ENCODE results near the gene NEK7. TPM values are rescaled to one million over a fixed set of nuclear protein-coding genes. Genes with fewer than 3 reads are reported as not detected.

Gene NEK7
- total and polyA plus RNA-seq, 2 donors (not counting 1 experiment from before 2014, with no cell fraction given), result 8.1 to 75.4 TPM

- no peak for TF ChIP-seq CTCF (IDR thresholded peaks at IDR 0.05)
- no peak for TF ChIP-seq EZH2 (IDR thresholded peaks at IDR 0.05; ENCODE audit: borderline replicate concordance, insufficient read depth, low read depth, low read length, poor library complexity, severe bottlenecking)
- H3K27ac Mint-ChIP-seq, result no peak overlapping the region
- 94% methylated on average over 2 of the region's 3 CpGs for WGBS (ENCODE audit: insufficient coverage)
- POLR2A ChIA-PET, result no interaction called here
- Histone ChIP-seq H3K9me3 (ENCODE audit: control extremely low read depth in 1 of 3, control insufficient read depth in 2 of 3, insufficient read depth in 1 of 3, low read length in 2 of 3) (no peaks in the 10 kb centered on the region), H3K27ac (ENCODE audit: low read length in 2 of 2) (no peak overlapping the region), H4K20me1 (ENCODE audit: control insufficient read depth, insufficient read depth, low read length, poor library complexity, severe bottlenecking) (peaks cover 6% of the 10 kb centered on the region), H3K4me1 (ENCODE audit: control insufficient read depth in 2 of 2, insufficient read depth in 2 of 2, low read length in 2 of 2) (no peaks in the 10 kb centered on the region), H2AFZ (ENCODE audit: insufficient read depth, low read depth, low read length, poor library complexity, severe bottlenecking) (no peak overlapping the region), H3K4me3 (ENCODE audit: control extremely low read depth in 1 of 5, extremely low read depth in 1 of 5, insufficient read depth in 1 of 5, low read depth in 2 of 5, low read length in 4 of 5) (no peak overlapping the region), H3K79me2 (ENCODE audit: control insufficient read depth, insufficient read depth, low read length) (no peaks in the 10 kb centered on the region), H3K9ac (ENCODE audit: low read length) (no peak overlapping the region), H3K4me2 (replicated peaks; ENCODE audit: low read depth, low read length, poor library complexity, severe bottlenecking) (no peak overlapping the region), H3K36me3 (replicated peaks in 1 of 2; ENCODE audit: control extremely low read depth in 1 of 2, control insufficient read depth in 1 of 2, extremely low read depth in 1 of 2, insufficient read depth in 2 of 2, low read length in 1 of 2) (peaks cover 0 to 10% of the 10 kb centered on the region in 2 experiments), H3K27me3 (replicated peaks in 1 of 4; ENCODE audit: control extremely low read depth in 1 of 4, control insufficient read depth in 3 of 4, insufficient read depth in 4 of 4, low read length in 3 of 4) (no peaks in the 10 kb centered on the region)
- no peak for ATAC-seq (ENCODE audit: low read depth)
- no peaks in the 10 kb centered on the region for H3K27me3 Mint-ChIP-seq
- intact Hi-C loops (cut with micrococcal nuclease), result no loop called here
- DNase-seq, result no peak
- H3K4me3 Mint-ChIP-seq, result no peak overlapping the region
- H3K9me3 Mint-ChIP-seq (ENCODE audit: insufficient read depth), result no peaks in the 10 kb centered on the region
- H3K4me1 Mint-ChIP-seq, result peaks cover 3% of the 10 kb centered on the region
- CTCF ChIA-PET, result interaction anchor here (1.0 kb wide), 1 partner anchor 86 kb away, joined by 3 read pairs; no protein-coding TSS in a partner anchor
Measured at GRCh38 chr1:198259333-198260074, 102.7 kb downstream of the NEK7 start.

GRCh38 chr1:198261886-198262285 is 105.1 kb downstream of the NEK7 start:
- Histone ChIP-seq H3K36me3 (replicated peaks in 1 of 2; ENCODE audit: control extremely low read depth in 1 of 2, control insufficient read depth in 1 of 2, extremely low read depth in 1 of 2, insufficient read depth in 2 of 2, low read length in 1 of 2) (peaks cover 0 to 7% of the 10 kb centered on the region in 2 experiments), H3K4me1 (ENCODE audit: control insufficient read depth in 2 of 2, insufficient read depth in 2 of 2, low read length in 2 of 2) (no peaks in the 10 kb centered on the region), H3K4me2 (replicated peaks; ENCODE audit: low read depth, low read length, poor library complexity, severe bottlenecking) (no peak overlapping the region), H3K79me2 (ENCODE audit: control insufficient read depth, insufficient read depth, low read length) (no peaks in the 10 kb centered on the region), H3K4me3 (ENCODE audit: control extremely low read depth in 1 of 5, extremely low read depth in 1 of 5, insufficient read depth in 1 of 5, low read depth in 2 of 5, low read length in 4 of 5) (no peak overlapping the region), H3K27ac (ENCODE audit: low read length in 2 of 2) (no peak overlapping the region), H3K9ac (ENCODE audit: low read length) (no peak overlapping the region), H2AFZ (ENCODE audit: insufficient read depth, low read depth, low read length, poor library complexity, severe bottlenecking) (no peak overlapping the region), H4K20me1 (ENCODE audit: control insufficient read depth, insufficient read depth, low read length, poor library complexity, severe bottlenecking) (no peaks in the 10 kb centered on the region), H3K9me3 (ENCODE audit: control extremely low read depth in 1 of 3, control insufficient read depth in 2 of 3, insufficient read depth in 1 of 3, low read length in 2 of 3) (no peaks in the 10 kb centered on the region), H3K27me3 (replicated peaks in 1 of 4; ENCODE audit: control extremely low read depth in 1 of 4, control insufficient read depth in 3 of 4, insufficient read depth in 4 of 4, low read length in 3 of 4) (no peaks in the 10 kb centered on the region)
- TF ChIP-seq EZH2 (IDR thresholded peaks at IDR 0.05; ENCODE audit: borderline replicate concordance, insufficient read depth, low read depth, low read length, poor library complexity, severe bottlenecking) (no peak), CTCF (IDR thresholded peaks at IDR 0.05) (no peak)
- intact Hi-C loops (cut with micrococcal nuclease), result no loop called here
- ChIA-PET POLR2A (no interaction called here), CTCF (interaction anchor here (0.9 to 1.0 kb wide), 4 partner anchors 16 to 461 kb away, joined by 3 read pairs; no protein-coding TSS in a partner anchor)
- Mint-ChIP-seq H3K27ac (no peak overlapping the region), H3K27me3 (no peaks in the 10 kb centered on the region), H3K4me3 (no peak overlapping the region), H3K9me3 (ENCODE audit: insufficient read depth) (no peaks in the 10 kb centered on the region), H3K4me1 (peaks cover 2% of the 10 kb centered on the region)
- no peak for ATAC-seq (ENCODE audit: low read depth)
- no peak for DNase-seq

All from B cell (primary cell).